HG03108 (cell line): ENCODE results near the gene CFAP58.

Source experiments
- ATAC-seq: cut with Tn5 transposase; IDR thresholded peaks from one replicate; pipeline ENCODE4 v1.9.1; 2021; ENCODE audit warnings: moderate library complexity; ENCODE audit not compliant: unreplicated experiment

The CFAP58 gene

DNA sequence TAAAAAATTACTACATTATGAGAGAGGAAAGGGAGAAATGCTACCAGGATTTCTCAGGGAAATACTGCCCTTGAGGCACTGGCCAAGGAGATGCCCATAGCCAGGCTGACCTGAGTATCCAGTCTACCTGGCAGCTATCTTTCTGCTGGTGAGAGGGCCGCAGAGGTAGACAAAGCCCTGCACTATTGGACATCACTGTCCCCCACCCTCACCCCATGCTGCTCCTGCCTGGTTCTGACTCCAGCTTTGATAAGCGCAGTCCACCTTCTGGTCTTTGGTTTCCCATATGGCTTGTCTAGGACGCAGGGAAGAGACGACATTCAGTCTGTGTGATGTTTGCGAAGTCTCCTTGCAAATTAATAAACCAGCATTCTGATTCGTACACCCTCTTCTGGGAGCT is 19.1 kb upstream of the CFAP58 start:
- no peak for ATAC-seq

DNA sequence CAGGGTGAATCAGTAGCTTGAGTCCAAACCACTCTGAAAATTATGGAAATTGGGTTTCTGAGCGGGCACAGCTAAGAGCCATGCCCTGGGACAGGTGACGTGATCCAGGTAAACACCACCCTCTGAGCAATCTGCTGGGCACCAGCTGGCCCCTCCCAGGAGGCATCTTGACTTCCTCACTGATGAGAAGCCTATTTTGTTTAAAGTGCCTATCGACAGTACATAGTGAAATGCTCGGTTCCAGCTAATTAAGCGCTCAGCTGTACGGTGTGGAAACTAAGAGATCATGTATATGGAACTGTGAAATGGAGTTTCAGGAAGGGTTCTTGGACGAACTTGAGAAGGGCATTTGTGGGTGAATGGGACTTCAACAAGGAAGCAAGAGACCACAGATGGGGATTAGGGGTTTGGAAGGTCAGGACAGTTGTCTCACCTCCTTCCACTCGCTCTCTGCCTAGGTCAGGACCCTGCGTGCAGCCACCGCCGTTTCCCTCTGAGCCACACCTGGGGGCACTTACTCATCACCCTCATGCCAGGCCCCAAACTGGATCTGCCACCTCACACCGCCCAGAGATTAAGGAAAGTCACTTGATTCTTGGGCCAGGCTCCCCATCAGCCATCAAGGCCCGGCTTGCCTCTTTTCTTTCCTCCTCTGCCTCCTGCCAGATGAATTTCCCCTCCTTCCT is 18.5 kb upstream of the CFAP58 start:
- no peak for ATAC-seq

DNA sequence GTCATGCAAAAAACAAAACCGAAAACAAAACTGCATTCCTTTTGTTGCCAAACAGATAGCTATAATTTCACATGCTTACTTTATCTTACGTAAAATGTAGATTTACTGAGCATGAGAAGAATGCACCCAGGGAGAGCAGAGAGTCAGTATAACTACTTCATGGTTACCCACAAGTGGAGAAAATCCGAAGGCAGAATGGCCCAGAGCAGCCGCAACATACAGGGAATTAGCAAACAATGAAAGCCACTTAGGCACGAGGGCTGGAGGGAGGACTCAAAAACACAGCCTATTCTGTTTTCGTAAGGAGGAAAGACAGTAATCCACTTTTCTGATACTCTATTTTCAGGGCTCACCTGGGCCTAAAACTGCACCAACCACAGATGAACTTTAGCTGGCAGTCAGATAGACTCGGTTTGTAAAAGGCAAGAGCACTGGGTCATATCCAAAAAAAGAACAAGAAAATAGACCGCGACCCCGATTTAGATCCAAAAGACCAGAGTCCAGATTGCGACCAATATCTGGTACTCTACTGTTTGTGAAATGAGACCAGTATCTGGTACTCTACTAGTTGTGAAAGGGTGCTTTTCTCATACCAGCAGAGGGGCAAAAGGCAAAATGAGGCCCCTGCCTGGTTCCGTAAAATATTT is 16.7 kb upstream of the CFAP58 start:
- no peak for ATAC-seq

DNA sequence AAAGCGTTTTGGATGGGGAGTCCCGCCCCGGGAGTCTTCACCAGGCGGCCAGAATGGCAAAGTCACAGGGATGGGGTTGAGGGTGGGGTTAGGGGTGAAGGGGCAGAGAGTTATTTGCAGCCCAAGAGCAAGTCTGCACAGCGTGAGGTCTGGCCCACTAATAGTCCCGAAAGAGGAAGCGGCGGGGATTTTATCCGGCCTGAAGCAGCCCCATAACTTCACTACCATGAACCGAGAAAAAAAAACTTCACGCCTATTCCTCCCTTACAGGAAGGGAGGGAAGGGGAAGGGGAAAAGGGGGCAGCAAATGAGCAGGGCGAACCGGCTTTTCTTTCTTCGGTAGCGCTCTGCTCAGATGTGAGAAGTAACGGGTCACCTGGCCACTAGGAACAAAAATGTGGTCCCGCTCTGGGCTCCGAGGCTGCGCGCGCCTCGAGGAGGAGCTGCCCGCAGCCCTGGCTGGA is 16.1 kb upstream of the CFAP58 start:
- peak; percentile 26 for ATAC-seq

DNA sequence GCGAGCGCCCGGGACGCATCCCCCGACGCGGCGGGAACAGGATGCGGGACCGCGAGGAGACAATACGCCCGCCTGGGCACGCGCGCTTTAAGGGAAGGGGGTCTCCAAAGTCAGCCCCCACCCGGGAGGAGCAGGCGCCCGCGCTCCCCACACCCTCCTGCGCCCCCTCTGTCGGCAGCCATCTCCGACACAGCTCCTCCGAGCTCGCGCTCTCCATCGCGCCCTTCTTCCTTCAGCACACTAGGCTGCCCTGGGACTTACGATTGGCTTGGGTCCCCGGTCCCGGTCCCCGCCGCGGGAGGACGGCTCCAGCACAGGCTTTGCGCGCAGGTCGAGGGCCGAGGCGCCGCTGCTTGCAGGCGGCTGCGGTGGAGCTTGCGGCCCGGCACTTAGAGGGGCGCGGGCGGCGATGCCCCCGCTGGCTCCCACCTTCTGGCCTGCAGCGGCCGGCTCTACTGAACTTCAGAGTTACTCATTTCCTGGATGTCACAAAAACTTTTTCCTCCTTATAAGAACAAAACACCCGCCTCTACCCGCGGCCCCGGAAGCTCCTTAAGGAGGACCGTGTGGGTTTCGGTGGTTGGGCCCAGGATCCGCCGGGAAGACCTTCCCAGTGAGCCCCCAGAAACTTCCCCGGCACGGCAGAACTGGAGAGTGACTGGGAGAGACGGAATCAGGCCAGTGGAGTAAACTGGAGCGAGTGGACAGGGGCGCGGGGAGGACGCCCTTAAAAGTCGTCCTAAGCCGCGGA is 15.5 kb upstream of the CFAP58 start, which contains the start of gene ITPRIP:
TSS of gene ITPRIP (minus strand) at position 481 of the 751 bp plus-strand sequence. CDS start 22,414 bp downstream, outside the sequence.
- peak; percentile 65 for ATAC-seq

DNA sequence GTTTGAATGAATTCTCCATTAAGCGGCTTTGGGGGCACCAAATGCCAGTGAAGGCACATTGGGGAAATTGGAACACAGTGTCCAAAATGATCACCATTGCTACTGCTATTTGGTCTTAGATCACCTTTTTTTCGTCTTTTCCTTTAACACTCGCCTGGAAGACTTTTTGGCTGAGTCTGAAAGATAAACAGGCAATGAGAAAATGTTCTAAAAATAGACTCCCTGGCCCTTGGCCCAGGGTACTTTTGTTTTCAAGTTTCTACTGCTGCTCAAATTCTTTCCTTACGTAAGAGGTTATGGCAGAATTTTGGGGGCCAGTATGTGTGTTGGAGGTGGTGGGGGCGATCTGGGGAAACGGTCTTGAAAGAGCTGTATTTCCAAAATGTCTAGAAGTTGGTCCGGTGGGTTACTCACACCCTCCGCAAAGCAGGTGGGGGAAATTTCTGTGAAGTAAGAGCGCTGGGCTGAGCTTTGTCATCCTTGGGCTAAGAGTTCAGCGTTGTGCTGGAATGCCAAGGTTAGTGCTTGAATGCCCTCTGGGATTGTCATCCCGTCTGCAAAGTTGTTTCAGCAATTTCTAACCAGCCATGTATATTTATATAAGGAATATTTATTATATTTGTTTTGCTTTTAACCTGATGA is 14.0 kb upstream of the CFAP58 start:
- no peak for ATAC-seq

DNA sequence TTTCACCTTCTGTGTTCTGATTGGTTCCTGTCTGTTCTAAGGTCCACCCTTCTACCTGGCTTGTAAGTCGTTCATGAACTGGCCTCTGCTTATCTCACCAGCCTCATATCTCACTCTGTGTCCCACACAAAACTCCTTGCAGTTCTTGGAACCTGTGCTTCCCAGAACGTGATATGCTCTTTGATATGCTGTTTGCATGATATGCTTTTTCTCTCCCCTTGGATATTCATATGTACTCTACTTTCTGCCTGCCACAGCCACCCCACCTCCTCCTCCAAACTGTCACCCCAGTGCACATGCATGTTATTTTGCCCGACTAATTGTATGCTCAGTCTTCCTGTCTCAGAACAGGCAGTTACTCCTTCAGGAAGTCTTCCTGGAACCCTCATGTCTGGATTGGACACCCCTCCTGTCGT is 13.5 kb upstream of the CFAP58 start:
- no peak for ATAC-seq

DNA sequence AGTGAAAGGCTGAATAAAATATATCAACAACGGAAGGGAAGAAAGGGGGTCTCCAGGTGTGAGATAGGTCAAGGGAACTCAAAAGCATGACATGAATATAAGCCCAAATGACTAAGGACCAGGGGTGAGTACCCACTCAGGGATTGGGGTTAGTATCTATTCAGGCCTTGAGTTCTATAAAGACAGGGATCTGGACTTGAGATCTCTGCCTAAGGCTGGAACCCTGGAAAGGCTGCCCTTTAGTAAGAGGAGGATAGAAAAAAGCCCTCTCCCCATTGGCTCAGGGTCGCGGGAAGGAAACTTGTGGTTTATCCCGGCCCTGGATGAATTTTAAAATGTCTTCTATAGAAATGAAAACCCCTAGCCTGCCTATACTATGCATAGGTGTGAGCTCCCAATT is 13.0 kb upstream of the CFAP58 start:
- ATAC-seq = no peak

DNA sequence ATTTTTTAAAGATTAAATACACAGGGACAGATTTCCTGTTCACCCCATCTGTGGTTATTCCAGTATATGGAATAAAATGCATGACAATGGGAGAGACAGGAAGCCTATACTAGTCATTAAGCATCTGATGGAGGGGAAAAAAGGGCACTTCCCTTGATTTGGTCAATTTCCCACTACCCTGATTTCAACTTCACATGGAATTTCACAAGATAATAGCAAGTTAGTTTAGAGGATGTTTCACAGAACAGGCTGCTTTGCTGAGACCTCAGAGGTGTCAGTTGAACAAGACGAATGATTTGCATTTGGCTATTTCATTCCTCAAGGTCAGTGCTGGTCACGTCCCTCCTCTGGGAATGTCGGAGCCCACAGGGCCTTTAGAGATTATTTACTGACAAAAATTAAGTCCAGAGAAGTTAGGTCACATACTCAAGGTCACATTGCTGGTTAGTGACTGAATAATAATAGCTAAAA is 10.7 kb upstream of the CFAP58 start:
- no peak for ATAC-seq

DNA sequence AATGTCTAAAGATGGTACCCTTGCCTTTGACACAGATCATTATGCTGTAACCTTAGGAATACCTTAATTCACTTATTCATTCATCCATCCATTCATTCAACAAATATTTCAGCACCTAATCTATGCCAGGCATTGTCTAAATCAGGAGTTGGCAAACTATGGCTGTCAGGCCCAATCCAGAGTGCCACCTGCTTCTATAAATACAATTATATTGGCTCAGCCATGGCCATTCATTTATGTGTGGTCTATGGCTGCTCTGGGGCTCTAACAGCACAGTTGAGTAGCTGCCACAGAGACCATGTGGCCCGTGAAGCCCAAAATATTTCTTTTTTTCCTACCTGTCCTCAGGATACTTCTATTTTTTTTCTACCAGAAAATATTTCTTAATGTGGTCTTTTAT is 9.4 kb upstream of the CFAP58 start:
- ATAC-seq = no peak

DNA sequence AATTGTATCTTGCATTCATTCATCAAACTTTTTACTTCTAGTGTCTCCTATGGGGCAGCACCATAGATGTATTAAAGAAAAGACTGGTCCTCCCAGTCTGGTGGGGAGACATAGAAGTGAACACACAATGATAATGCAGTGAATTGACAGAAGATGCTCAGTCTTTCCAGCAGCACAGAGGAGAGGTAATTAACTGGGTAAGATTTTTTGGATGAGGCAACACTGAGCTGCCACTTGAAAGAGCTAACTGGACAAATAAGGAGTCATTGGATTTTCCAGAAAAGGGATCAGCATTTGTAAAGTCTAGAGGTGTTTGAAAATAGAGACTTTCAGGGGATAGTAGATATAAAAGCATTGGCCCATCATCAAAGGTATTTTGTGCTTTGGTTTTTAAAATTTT is 8.1 kb upstream of the CFAP58 start:
- no peak for ATAC-seq

DNA sequence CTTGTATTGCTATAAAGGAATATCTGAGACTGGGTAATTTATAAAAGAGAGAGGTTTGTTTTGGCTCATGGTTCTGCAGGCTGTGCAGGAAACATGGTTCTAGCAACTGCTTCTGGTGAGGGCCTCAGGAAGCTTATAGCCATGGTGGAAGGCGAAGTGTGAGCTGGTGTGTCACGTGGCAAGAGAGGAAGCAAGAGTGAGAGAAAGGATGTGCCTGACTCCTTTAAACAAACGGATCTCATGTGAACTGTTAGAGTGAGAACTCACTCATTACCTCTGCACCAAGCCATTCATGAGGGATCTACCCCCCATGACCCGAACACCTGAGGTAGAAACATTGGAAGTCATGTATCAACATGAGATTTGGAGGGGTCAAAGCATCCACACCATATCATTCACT is 7.7 kb upstream of the CFAP58 start:
- ATAC-seq = no peak

DNA sequence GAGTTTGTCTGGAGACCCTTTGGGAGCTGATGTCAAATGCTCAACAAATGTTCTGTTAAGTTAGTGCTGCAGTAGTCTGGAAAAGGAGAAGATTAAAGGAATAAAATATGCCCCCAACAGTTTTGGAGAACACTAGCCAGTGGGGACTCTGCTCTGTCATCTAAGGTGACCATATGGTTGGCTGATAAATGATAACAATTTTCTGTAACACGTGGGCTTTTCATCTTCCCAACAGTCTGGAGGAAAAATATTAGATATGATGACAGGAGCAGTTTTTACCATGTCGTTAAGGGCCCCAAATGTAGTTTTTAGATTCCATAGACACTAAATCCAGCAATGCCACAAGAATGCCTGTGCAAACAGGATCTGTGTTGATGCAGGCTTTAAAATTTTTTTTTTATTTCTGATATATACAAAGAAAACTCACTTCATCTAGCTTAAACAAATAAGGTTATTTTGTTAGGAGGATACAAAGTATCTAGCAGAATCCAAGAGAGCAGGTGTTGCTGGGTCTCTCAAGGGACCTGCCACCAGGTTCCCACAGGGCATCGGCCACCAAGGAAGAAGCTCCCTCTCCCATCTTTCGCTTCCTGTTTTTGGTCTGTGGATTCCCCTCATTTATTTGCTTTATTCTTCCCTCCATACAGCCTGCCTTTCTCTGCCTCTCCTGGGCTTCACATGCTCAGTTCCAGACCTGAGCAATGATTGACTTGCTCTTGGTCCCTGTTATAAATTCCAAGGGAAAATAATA is 6.2 kb upstream of the CFAP58 start:
- no peak for ATAC-seq

DNA sequence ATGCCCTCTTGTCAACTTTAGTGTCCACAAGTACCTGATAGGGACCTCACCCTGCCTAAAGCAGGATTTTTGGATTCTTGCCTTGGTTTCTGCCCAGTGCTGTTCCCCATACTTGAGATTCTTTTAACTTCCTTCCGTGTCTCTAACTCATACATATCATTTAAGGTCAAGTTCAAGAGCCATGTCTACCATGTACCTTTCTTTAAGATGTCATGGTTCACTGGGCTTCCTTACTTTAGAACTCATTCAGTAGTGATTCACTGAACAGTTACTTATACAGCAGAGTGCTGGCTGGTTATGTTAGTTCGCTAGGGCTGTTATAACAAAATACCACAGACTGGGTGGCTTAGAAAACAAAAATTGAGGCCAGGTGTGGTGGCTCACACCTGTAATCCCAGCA is 5.0 kb upstream of the CFAP58 start:
- no peak for ATAC-seq

DNA sequence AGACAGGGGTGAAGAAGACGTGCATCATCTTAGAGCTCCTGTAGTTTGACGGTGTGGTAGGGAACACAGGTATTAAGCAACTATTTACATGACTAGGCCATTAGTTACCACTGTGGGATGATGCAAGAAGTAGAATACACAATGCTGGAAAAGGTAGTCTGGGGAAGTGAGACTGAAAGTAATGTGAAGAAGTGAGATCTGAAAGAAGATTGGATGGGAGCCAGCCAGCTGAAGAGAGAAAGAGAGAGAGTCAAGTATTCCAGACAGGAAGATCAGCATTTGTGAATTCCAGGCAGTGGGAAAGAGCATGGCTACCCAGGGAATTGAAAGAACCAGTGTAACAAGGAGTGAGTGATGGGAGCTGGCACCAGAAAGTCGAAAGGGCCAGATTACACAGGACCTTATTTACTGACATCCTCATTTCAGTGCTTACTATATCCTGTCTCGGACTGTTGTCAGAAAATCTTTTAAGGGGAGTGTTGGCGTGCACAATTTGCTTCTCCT is 4.0 kb upstream of the CFAP58 start:
- ATAC-seq = peak; percentile 44

DNA sequence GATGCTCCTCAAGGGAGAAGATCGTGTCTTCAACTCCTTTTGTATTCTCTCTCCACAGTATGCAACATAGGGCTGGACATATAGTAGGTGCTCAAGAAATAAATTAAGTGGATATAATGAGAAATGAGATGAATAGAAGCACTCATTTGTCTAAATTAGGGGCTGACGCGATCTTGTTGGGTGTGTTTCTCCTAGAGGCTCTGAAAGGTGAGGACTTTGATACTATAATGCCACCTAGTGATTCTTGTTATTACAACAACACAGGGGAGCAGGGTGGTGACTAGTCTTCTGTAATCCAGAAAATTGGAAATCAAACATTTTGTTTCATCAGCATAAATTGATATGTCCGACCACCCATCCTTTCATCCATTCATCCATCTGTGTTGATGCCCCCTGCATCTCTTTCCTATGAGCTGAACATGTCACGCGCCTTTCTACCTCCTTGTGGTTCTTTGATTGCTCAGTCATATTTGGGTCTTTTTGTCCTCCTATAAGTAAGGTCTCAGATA is 3.5 kb upstream of the CFAP58 start:
- peak; percentile 37 for ATAC-seq

DNA sequence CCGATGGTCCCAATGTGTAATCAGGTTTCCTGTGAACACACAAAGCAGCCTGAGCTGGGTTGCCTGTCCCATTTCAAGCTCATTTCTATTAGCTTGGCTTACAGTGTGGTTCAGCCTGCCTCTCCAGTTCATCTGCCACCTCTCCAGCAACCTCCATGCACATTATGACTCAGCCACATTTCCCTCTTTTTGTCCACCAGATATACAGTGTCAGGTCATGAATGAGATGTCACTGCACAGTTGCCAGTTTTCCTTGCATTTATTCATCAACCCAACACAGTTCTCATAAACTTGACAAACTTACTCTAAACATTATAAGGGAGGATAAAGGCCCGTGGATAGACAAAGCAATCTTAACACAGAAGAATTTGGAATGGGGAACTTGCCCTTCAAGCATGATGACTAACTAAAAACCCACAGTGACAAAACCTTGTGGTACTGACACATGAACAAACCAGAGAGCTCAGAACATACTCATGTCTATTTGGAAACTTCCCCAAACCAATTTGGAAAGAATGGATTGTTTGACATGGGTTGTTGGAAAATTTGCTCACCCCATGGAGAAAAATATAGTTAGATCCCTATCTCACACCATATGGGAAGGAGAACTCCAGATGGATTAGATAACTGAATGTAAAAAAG is 2.5 kb upstream of the CFAP58 start:
- ATAC-seq = no peak

DNA sequence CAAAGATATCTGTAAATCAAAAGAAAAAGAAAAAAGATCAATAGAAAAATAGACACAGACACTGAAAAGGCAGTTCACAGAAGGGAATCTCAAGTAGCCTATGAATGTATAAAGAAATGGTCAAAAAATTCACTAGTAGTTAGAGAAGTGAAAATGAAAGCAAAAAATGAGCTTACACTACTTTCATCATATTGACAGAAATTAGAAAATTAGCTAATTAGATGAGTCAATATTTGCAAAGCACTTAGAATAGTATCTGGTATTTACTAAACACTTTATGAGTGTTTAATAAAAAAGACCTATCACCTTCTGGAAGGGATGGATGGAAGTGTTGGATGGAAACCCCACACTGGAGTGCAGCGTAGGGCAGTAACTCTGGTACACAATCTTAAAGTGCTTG is 1.7 kb upstream of the CFAP58 start:
- ATAC-seq = peak; percentile 16

DNA sequence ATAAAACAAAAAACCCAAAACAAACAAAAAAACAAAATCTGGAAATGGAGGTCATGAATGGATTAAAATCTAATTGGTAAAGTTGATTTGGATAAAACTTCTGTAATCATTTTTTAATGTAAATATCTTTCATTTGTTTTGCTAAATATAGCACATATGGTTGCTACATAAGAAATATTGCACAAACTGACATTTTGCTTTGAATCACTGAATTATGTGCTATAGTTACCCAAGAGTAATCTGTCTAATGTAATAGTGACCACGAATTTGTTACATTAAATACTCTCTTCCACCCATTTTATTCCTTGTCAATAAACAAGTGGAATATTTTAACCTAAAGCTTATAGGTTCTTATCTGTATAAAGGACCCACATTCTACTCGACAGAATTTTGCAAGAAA is 6.2 kb downstream of the CFAP58 start:
- no peak for ATAC-seq

DNA sequence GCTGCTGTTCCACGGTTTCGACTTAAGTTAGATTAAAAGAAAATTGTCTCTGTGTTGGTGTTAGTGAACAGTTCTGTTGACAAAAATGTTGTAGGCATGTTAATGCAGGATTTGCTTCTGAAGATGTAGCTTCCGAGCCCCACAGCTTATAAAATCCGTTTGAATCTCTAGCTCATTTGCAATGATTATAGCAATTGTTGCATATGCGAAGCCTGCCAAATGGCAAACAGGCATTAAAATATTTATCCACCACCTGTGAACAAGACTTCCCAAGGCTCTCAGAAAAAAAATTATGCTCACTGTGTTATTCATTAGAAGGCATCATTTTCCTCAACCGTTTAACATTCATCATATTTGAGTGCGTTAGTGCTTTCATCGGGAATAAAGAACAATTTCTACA is 14.3 kb downstream of the CFAP58 start:
- ATAC-seq = no peak
